A549 (cell line): ENCODE data around the gene DSG1.

ENCODE experiments used
- CTCF ChIP-seq: fragments of >200 bp; sonication (Bioruptor Twin); formaldehyde crosslinking; IDR thresholded peaks from 3 replicates; pipeline ENCODE4 v1.5.1; 2016
- EP300 ChIP-seq, 2 experiments: fragments of >200 bp; sonication (Bioruptor Twin); formaldehyde crosslinking; IDR thresholded peaks; 2 replicates in 1 of 2; 3 replicates in 1 of 2; pipeline ENCODE4 v1.6.1; 2016 to 2017
- GATA3 ChIP-seq: IDR thresholded peaks from 2 replicates; pipeline ENCODE4 v1.6.1; 2012; ENCODE audit warnings: borderline replicate concordance
- MAFK ChIP-seq: fragments of 450-650 bp; IDR thresholded peaks from 2 replicates; pipeline ENCODE4 v1.6.1; 2014; ENCODE audit not compliant: partially characterized antibody
- MAX ChIP-seq: IDR thresholded peaks from 2 replicates; pipeline ENCODE4 v1.6.1; 2012
- NR3C1 ChIP-seq: fragments of >200 bp; sonication (Bioruptor Twin); formaldehyde crosslinking; IDR thresholded peaks from 3 replicates; pipeline ENCODE4 v1.6.1; 2017
- PBX3 ChIP-seq: IDR thresholded peaks from 2 replicates; pipeline ENCODE4 v1.6.1; 2012
- POLR2A ChIP-seq: IDR thresholded peaks from 2 replicates; pipeline ENCODE4 v1.6.1; 2012; ENCODE audit warnings: mild to moderate bottlenecking, low read length
- POLR2AphosphoS2 ChIP-seq: conservative IDR thresholded peaks from 2 replicates; pipeline ENCODE4 v1.6.1; 2012; ENCODE audit warnings: low read length, improper control_type of control experiment, inconsistent platforms
- RFX5 ChIP-seq: fragments of 450-650 bp; IDR thresholded peaks from 2 replicates; pipeline ENCODE4 v1.7.1; 2014; ENCODE audit warnings: antibody characterized with exemption, mild to moderate bottlenecking, moderate library complexity

GRCh38 chr18:31294199-31294747 is 23.7 kb upstream of the DSG1 start:
- no peak for TF ChIP-seq MAFK
- TF ChIP-seq CTCF, result no peak
- TF ChIP-seq POLR2A, result no peak
- no peak for TF ChIP-seq MAX
- no peak for TF ChIP-seq GATA3
- TF ChIP-seq EP300 (IDR thresholded peaks at IDR 0.05), result no peak
- no peak for TF ChIP-seq PBX3
- TF ChIP-seq RFX5, result no peak
- no peak for TF ChIP-seq NR3C1
- TF ChIP-seq POLR2AphosphoS2, result no peak
